ENCODE results near the gene PRELID3B. TPM values are rescaled to one million over a fixed set of nuclear protein-coding genes. Genes with fewer than 3 reads are reported as not detected.
A peak's percentile ranks its signal among the peaks of the same experiment; 100 is the strongest.

The PRELID3B gene
- total and polyA plus RNA-seq, 2 of the 13 experiments (the other 11 are each of a cell fraction or from before 2014, with no cell fraction given), result 23.3 to 42.6 TPM

GRCh38 chr20:59005523-59006166 lies 36.9 kb downstream of the PRELID3B start (continued):
- 0 out of 2 replicates have a peak, but pooled peaks have one; percentile 37 for TF ChIP-seq PRDM15 (CRISPR knock-in tag; IDR thresholded peaks at IDR 0.05)
- no peak for TF ChIP-seq ZNF20 (CRISPR knock-in tag; IDR thresholded peaks at IDR 0.05)
- TF ChIP-seq PLSCR1 (CRISPR knock-in tag; IDR thresholded peaks at IDR 0.05; ENCODE audit: borderline replicate concordance), result no peak
- no peak for TF ChIP-seq RERE (CRISPR knock-in tag; IDR thresholded peaks at IDR 0.05; ENCODE audit: low read depth)
- peak; percentile 65; the same call in 1 of the 2 replicates for TF ChIP-seq ETS1 (CRISPR knock-in tag; IDR thresholded peaks at IDR 0.05)
- TF ChIP-seq HCFC1 (IDR thresholded peaks at IDR 0.05; ENCODE audit: low read depth, low read length), result no peak
- no peak for TF ChIP-seq ZNF430 (CRISPR knock-in tag; IDR thresholded peaks at IDR 0.05)
- no peak for TF ChIP-seq ZNF30 (CRISPR knock-in tag; IDR thresholded peaks at IDR 0.05)
- no peak for TF ChIP-seq MED1 (CRISPR knock-in tag; IDR thresholded peaks at IDR 0.05)
- no peak for TF ChIP-seq KDM1A (CRISPR knock-in tag; IDR thresholded peaks at IDR 0.05)
- no peak for TF ChIP-seq MLX (CRISPR knock-in tag; IDR thresholded peaks at IDR 0.05)
- no peak for TF ChIP-seq EZH2 (conservative IDR thresholded peaks at IDR 0.05; ENCODE audit: low read depth, low read length)
- no peak for TF ChIP-seq CEBPZ (IDR thresholded peaks at IDR 0.05; ENCODE audit: low read length)
- TF ChIP-seq PAX8 (CRISPR knock-in tag; IDR thresholded peaks at IDR 0.05; ENCODE audit: borderline replicate concordance), result no peak

Data from HepG2 (cell line).